ENCODE measurements around the gene FTSJ3. TPM values are rescaled to one million over a fixed set of nuclear protein-coding genes. Genes with fewer than 3 reads are reported as not detected.

The FTSJ3 gene
- polyA plus RNA-seq, 2 of the 4 experiments (the other 2 are of a cell fraction): 74.5 to 104 TPM

GRCh38 chr17:63772801-63773271 is 54.6 kb downstream of the FTSJ3 start:
- DNase-seq (ENCODE audit: low read depth in 1 of 2, low spot score in 1 of 2) (peak in 1 of 2 experiments; percentile 34), FAIRE-seq (no peak)

More at GRCh38 chr17:63772801-63773271, 54.6 kb downstream of the FTSJ3 start:
- CTCF ChIA-PET: interaction anchor here (1.0 to 1.6 kb wide), 7 partner anchors 7 to 61 kb away, joined by 3 to 4 read pairs (median 3); no protein-coding TSS in a partner anchor
- peak overlapping the region; percentile 82 to 98 for H3K27ac ChIP-seq
- no peak for ATAC-seq
- POLR2A ChIA-PET: interaction anchor here (0.8 to 2.7 kb wide), 19 partner anchors 9 to 373 kb away, joined by 3 to 35 read pairs (median 8); partner anchors contain the start of genes MAP3K3, SMARCD2, STRADA and TACO1
- 5% methylated on average over 7 of the region's 7 CpGs for WGBS (ENCODE audit: missing lambda C conversion rate)
- peak overlapping the region; percentile 71 for H3K4me3 ChIP-seq
- H3K9me3 ChIP-seq: no peaks in the 10 kb centered on the region
- peak overlapping the region; percentile 97 for H3K4me2 ChIP-seq
- peak; percentile 53 for TF ChIP-seq MAFK (IDR thresholded peaks at IDR 0.05; ENCODE audit: partially characterized antibody)
- TF ChIP-seq CHD2 (IDR thresholded peaks at IDR 0.05; ENCODE audit: low read length, partially characterized antibody): no peak
- peaks cover 26% of the 10 kb centered on the region for H3K4me1 ChIP-seq

Other genes starting within 250 kb of the FTSJ3 start
- 38.0 and 49.9 TPM in 2 replicates for gene TACO1, start 226.8 kb downstream of the FTSJ3 start, polyA plus RNA-seq (2011; rRNA removed)
- 47.1 to 49.2 TPM (median 49.1 TPM) in 3 replicates for gene TACO1, start 226.8 kb downstream of the FTSJ3 start, polyA plus RNA-seq (2017; fragmentation: RNase III; extraction: RNeasy Plus Mini Kit Qiagen cat#74134 plus additional on column Dnase treatment)
- gene MAP3K3, start 205.2 kb downstream of the FTSJ3 start, polyA plus RNA-seq (2011; rRNA removed): 10.8 and 12.6 TPM in 2 replicates
- gene MAP3K3, start 205.2 kb downstream of the FTSJ3 start, polyA plus RNA-seq (2017; fragmentation: RNase III; extraction: RNeasy Plus Mini Kit Qiagen cat#74134 plus additional on column Dnase treatment): 10.9 to 12.6 TPM (median 11.2 TPM) in 3 replicates
- 5.6 and 6.0 TPM in 2 replicates for gene LIMD2, start 127.5 kb downstream of the FTSJ3 start, polyA plus RNA-seq (2011; rRNA removed)
- 9.1 to 16.1 TPM (median 14.5 TPM) in 3 replicates for gene LIMD2, start 127.5 kb downstream of the FTSJ3 start, polyA plus RNA-seq (2017; fragmentation: RNase III; extraction: RNeasy Plus Mini Kit Qiagen cat#74134 plus additional on column Dnase treatment)
- gene STRADA, start 85.9 kb downstream of the FTSJ3 start, polyA plus RNA-seq (2011; rRNA removed): 33.0 and 42.7 TPM in 2 replicates
- 26.3 to 30.3 TPM (median 27.5 TPM) in 3 replicates for gene STRADA, start 85.9 kb downstream of the FTSJ3 start, polyA plus RNA-seq (2017; fragmentation: RNase III; extraction: RNeasy Plus Mini Kit Qiagen cat#74134 plus additional on column Dnase treatment)
- gene CCDC47, start 54.1 kb downstream of the FTSJ3 start, polyA plus RNA-seq (2011; rRNA removed): 135 and 163 TPM in 2 replicates
- gene CCDC47, start 54.1 kb downstream of the FTSJ3 start, polyA plus RNA-seq (2017; fragmentation: RNase III; extraction: RNeasy Plus Mini Kit Qiagen cat#74134 plus additional on column Dnase treatment): 136 to 141 TPM (median 139 TPM) in 3 replicates
- 249 and 262 TPM in 2 replicates for gene DDX42, start 53.5 kb downstream of the FTSJ3 start, polyA plus RNA-seq (2011; rRNA removed)
- gene DDX42, start 53.5 kb downstream of the FTSJ3 start, polyA plus RNA-seq (2017; fragmentation: RNase III; extraction: RNeasy Plus Mini Kit Qiagen cat#74134 plus additional on column Dnase treatment): 124 to 137 TPM (median 126 TPM) in 3 replicates
- 222 and 303 TPM in 2 replicates for gene PSMC5, start 232 bp downstream of the FTSJ3 start, polyA plus RNA-seq (2011; rRNA removed)
- 399 to 406 TPM (median 399 TPM) in 3 replicates for gene PSMC5, start 232 bp downstream of the FTSJ3 start, polyA plus RNA-seq (2017; fragmentation: RNase III; extraction: RNeasy Plus Mini Kit Qiagen cat#74134 plus additional on column Dnase treatment)
- gene SMARCD2, start 15.0 kb upstream of the FTSJ3 start, polyA plus RNA-seq (2011; rRNA removed): 52.7 and 61.9 TPM in 2 replicates
- 37.5 to 40.4 TPM (median 39.8 TPM) in 3 replicates for gene SMARCD2, start 15.0 kb upstream of the FTSJ3 start, polyA plus RNA-seq (2017; fragmentation: RNase III; extraction: RNeasy Plus Mini Kit Qiagen cat#74134 plus additional on column Dnase treatment)
- not detected in 2 replicates for gene CSH2, start 46.0 kb upstream of the FTSJ3 start, polyA plus RNA-seq (2011; rRNA removed)
- not detected in 3 replicates for gene CSH2, start 46.0 kb upstream of the FTSJ3 start, polyA plus RNA-seq (2017; fragmentation: RNase III; extraction: RNeasy Plus Mini Kit Qiagen cat#74134 plus additional on column Dnase treatment)
- gene GH2, start 54.3 kb upstream of the FTSJ3 start, polyA plus RNA-seq (2011; rRNA removed): not detected in 2 replicates
- gene GH2, start 54.3 kb upstream of the FTSJ3 start, polyA plus RNA-seq (2017; fragmentation: RNase III; extraction: RNeasy Plus Mini Kit Qiagen cat#74134 plus additional on column Dnase treatment): not detected in 3 replicates
- not detected in 2 replicates for gene CSH1, start 68.9 kb upstream of the FTSJ3 start, polyA plus RNA-seq (2011; rRNA removed)
- gene CSH1, start 68.9 kb upstream of the FTSJ3 start, polyA plus RNA-seq (2017; fragmentation: RNase III; extraction: RNeasy Plus Mini Kit Qiagen cat#74134 plus additional on column Dnase treatment): not detected in 3 replicates
- not detected in 2 replicates for gene CSHL1, start 83.6 kb upstream of the FTSJ3 start, polyA plus RNA-seq (2011; rRNA removed)
- not detected in 3 replicates for gene CSHL1, start 83.6 kb upstream of the FTSJ3 start, polyA plus RNA-seq (2017; fragmentation: RNase III; extraction: RNeasy Plus Mini Kit Qiagen cat#74134 plus additional on column Dnase treatment)
- not detected in 2 replicates for gene GH1, start 91.2 kb upstream of the FTSJ3 start, polyA plus RNA-seq (2011; rRNA removed)
- gene GH1, start 91.2 kb upstream of the FTSJ3 start, polyA plus RNA-seq (2017; fragmentation: RNase III; extraction: RNeasy Plus Mini Kit Qiagen cat#74134 plus additional on column Dnase treatment): not detected in 3 replicates
- 0.14 and 0.19 TPM in 2 replicates for gene CD79B, start 104.7 kb upstream of the FTSJ3 start, polyA plus RNA-seq (2011; rRNA removed)
- not detected in 3 replicates for gene CD79B, start 104.7 kb upstream of the FTSJ3 start, polyA plus RNA-seq (2017; fragmentation: RNase III; extraction: RNeasy Plus Mini Kit Qiagen cat#74134 plus additional on column Dnase treatment)
- 0.06 and 0.17 TPM in 2 replicates for gene SCN4A, start 145.3 kb upstream of the FTSJ3 start, polyA plus RNA-seq (2011; rRNA removed)
- gene SCN4A, start 145.3 kb upstream of the FTSJ3 start, polyA plus RNA-seq (2017; fragmentation: RNase III; extraction: RNeasy Plus Mini Kit Qiagen cat#74134 plus additional on column Dnase treatment): 0.03 to 0.08 TPM (median 0.03 TPM) in 3 replicates
- gene PRR29, start 170.7 kb upstream of the FTSJ3 start, polyA plus RNA-seq (2011; rRNA removed): 0.22 and 0.44 TPM in 2 replicates
- 0.67 to 1.2 TPM (median 0.68 TPM) in 3 replicates for gene PRR29, start 170.7 kb upstream of the FTSJ3 start, polyA plus RNA-seq (2017; fragmentation: RNase III; extraction: RNeasy Plus Mini Kit Qiagen cat#74134 plus additional on column Dnase treatment)
- not detected in 2 replicates for gene ICAM2, start 193.0 kb upstream of the FTSJ3 start, polyA plus RNA-seq (2011; rRNA removed)
- not detected in 3 replicates for gene ICAM2, start 193.0 kb upstream of the FTSJ3 start, polyA plus RNA-seq (2017; fragmentation: RNase III; extraction: RNeasy Plus Mini Kit Qiagen cat#74134 plus additional on column Dnase treatment)